Epithelial cell of proximal tubule (primary cell): ENCODE results near the gene RPS19BP1. TPM values are rescaled to one million over a fixed set of nuclear protein-coding genes. Genes with fewer than 3 reads are reported as not detected.

Experiments
- DNase-seq: peaks from one replicate; pipeline ENCODE4 v3.0.0-alpha.2; 2011; ENCODE audit warnings: low read depth
- H3K4me3 ChIP-seq: 2 replicates; pipeline ENCODE4 v1.5.1; 2011; ENCODE audit warnings: low read depth, mild to moderate bottlenecking, low read length
- CTCF ChIP-seq: conservative IDR thresholded peaks from 2 replicates; pipeline ENCODE4 v1.5.1; 2012; ENCODE audit warnings: low read depth, mild to moderate bottlenecking, low read length
- total RNA-seq: library from RNA; depleted of rRNA; stranded (reverse); fragments of >200 nt; gene quantifications from 2 replicates; pipeline ENCODE4 v1.2.3, GENCODE V29; 2015

The RPS19BP1 gene
- total RNA-seq, 1 donor from 2014 or later: 126 TPM

GRCh38 chr22:39575552-39575825, 42.9 kb upstream of the RPS19BP1 start:
- no peak for DNase-seq
- H3K4me3 ChIP-seq: no peak overlapping the region
- TF ChIP-seq CTCF: no peak

GRCh38 chr22:39574779-39575551, 42.4 kb upstream of the RPS19BP1 start:
- peak; percentile 47 for DNase-seq
- no peak overlapping the region for H3K4me3 ChIP-seq
- no peak for TF ChIP-seq CTCF

GRCh38 chr22:39571538-39571937, 39.0 kb upstream of the RPS19BP1 start:
- no peak for DNase-seq
- no peak for TF ChIP-seq CTCF
- H3K4me3 ChIP-seq: no peak overlapping the region

GRCh38 chr22:39570665-39571064, 38.1 kb upstream of the RPS19BP1 start, which contains the start of gene CACNA1I:
Gene CACNA1I, plus strand, starts transcription at chr22:39570753. Its CDS starts 0 bp downstream, at chr22:39570753.
- TF ChIP-seq CTCF: no peak
- H3K4me3 ChIP-seq: no peak within 1 kb of the TSS
- DNase-seq: no peak

GRCh38 chr22:39570226-39570625, 37.7 kb upstream of the RPS19BP1 start:
- no peak for TF ChIP-seq CTCF
- DNase-seq: no peak
- no peak overlapping the region for H3K4me3 ChIP-seq

GRCh38 chr22:39569066-39569465, 36.5 kb upstream of the RPS19BP1 start:
- DNase-seq: no peak
- TF ChIP-seq CTCF: no peak
- H3K4me3 ChIP-seq: no peak overlapping the region
